IMR-90 (cell line): ENCODE results near the gene S100A2. TPM values are rescaled to one million over a fixed set of nuclear protein-coding genes. Genes with fewer than 3 reads are reported as not detected.

ENCODE experiments used
- ATAC-seq: fragments of 200-7000 bp; cut with Tn5 transposase; 2 replicates; pipeline ENCODE4 v1.9.1; 2020; ENCODE audit warnings: low read depth, mild to moderate bottlenecking, moderate library complexity
- BruUV-seq: library from RNA; stranded (reverse); fragments of 400-500 nt; replicated peaks from 2 replicates; lab custom pipeline; 2021; lab: Mats Ljungman, UMichigan
- CTCF ChIA-PET: fragments of 300-600 bp; formaldehyde crosslinking; extraction: SDS; loops from one replicate; lab custom pipeline; 2021; ENCODE audit warnings: antibody characterized with exemption; lab: Yijun Ruan, JAX
- POLR2A ChIA-PET: fragments of 300-600 bp; sonication (Branson Sonifier 250); formaldehyde crosslinking; loops from one replicate; lab custom pipeline; 2022; ENCODE audit warnings: antibody characterized with exemption; ENCODE audit not compliant: unreplicated experiment; lab: Charles Lee
- DNase-seq: peaks from one replicate; pipeline ENCODE4 v3.0.0; 2013
- H2AFZ ChIP-seq: replicated peaks from 2 replicates; pipeline ENCODE3; 2013; ENCODE audit warnings: low read length, mild to moderate bottlenecking; ENCODE audit not compliant: poor library complexity
- H2AK5ac ChIP-seq: 2 replicates; pipeline ENCODE4 v1.6.1; 2013; ENCODE audit warnings: low read depth, low read length, inconsistent platforms
- H2AK9ac ChIP-seq: replicated peaks from 2 replicates; pipeline ENCODE3; 2013; ENCODE audit warnings: mild to moderate bottlenecking, low read depth, low read length, moderate library complexity; ENCODE audit not compliant: poor library complexity
- H2BK120ac ChIP-seq: 2 replicates; pipeline ENCODE4 v1.6.1; 2013; ENCODE audit warnings: low read depth, low read length, inconsistent platforms
- H2BK15ac ChIP-seq: 3 replicates; pipeline ENCODE4 v1.6.1; 2013; ENCODE audit warnings: low read depth, low read length, inconsistent platforms
- H2BK20ac ChIP-seq: 2 replicates; pipeline ENCODE4 v1.6.1; 2013; ENCODE audit warnings: low read depth, mild to moderate bottlenecking, inconsistent platforms, low read length, moderate library complexity
- H2BK5ac ChIP-seq: 2 replicates; pipeline ENCODE4 v1.6.1; 2013; ENCODE audit warnings: mild to moderate bottlenecking, low read depth, low read length, inconsistent platforms; ENCODE audit not compliant: poor library complexity, severe bottlenecking
- H3K14ac ChIP-seq: replicated peaks from 2 replicates; pipeline ENCODE4 v1.6.1; 2013; ENCODE audit warnings: low read depth, low read length, inconsistent platforms
- H3K18ac ChIP-seq: 2 replicates; pipeline ENCODE4 v1.6.1; 2013; ENCODE audit warnings: low read depth, low read length, control low read depth
- H3K23ac ChIP-seq: 2 replicates; pipeline ENCODE4 v1.6.1; 2013; ENCODE audit warnings: low read depth, low read length, inconsistent platforms
- H3K27ac ChIP-seq: 2 replicates; pipeline ENCODE4 v1.5.1; 2013; ENCODE audit warnings: mild to moderate bottlenecking, control low read depth, low read length; ENCODE audit not compliant: insufficient read depth
- H3K27me3 ChIP-seq: 2 replicates; pipeline ENCODE4 v1.6.1; 2013; ENCODE audit warnings: low read length; ENCODE audit not compliant: control insufficient read depth, insufficient read depth
- H3K36me3 ChIP-seq: 2 replicates; pipeline ENCODE4 v1.6.1; 2013; ENCODE audit warnings: low read length, mixed read lengths; ENCODE audit not compliant: control insufficient read depth, insufficient read depth
- H3K4ac ChIP-seq: 2 replicates; pipeline ENCODE4 v1.6.1; 2013; ENCODE audit warnings: low read depth, low read length, inconsistent platforms
- H3K4me1 ChIP-seq: 2 replicates; pipeline ENCODE4 v1.6.1; 2013; ENCODE audit warnings: low read length, mixed read lengths; ENCODE audit not compliant: control insufficient read depth, insufficient read depth
- H3K4me2 ChIP-seq: 2 replicates; pipeline ENCODE4 v1.6.1; 2013; ENCODE audit warnings: low read depth, mild to moderate bottlenecking, control low read depth, low read length, moderate library complexity
- H3K4me3 ChIP-seq: 2 replicates; pipeline ENCODE4 v1.5.1; 2013; ENCODE audit warnings: low read depth, mild to moderate bottlenecking, control low read depth, low read length, moderate library complexity; ENCODE audit not compliant: insufficient read depth
- H3K56ac ChIP-seq: 2 replicates; pipeline ENCODE4 v1.6.1; 2013; ENCODE audit warnings: low read length, inconsistent platforms; ENCODE audit not compliant: insufficient read depth; ENCODE audit errors: extremely low read depth
- H3K79me1 ChIP-seq, 2 experiments: 2 replicates each; pipeline ENCODE4 v1.6.1; 2013; ENCODE audit warnings: low read length in 2 of 2, inconsistent platforms in 1 of 2, low read depth in 1 of 2
- H3K9ac ChIP-seq: 2 replicates; pipeline ENCODE4 v1.6.1; 2013; ENCODE audit warnings: low read depth, low read length, control low read depth
- H3K9me1 ChIP-seq: 2 replicates; pipeline ENCODE4 v1.6.1; 2013; ENCODE audit warnings: low read length, inconsistent platforms; ENCODE audit not compliant: insufficient read depth
- H3K9me3 ChIP-seq: 2 replicates; pipeline ENCODE4 v1.6.1; 2013; ENCODE audit warnings: low read length; ENCODE audit not compliant: control insufficient read depth, insufficient read depth
- H4K20me1 ChIP-seq: 2 replicates; pipeline ENCODE4 v1.6.1; 2013; ENCODE audit warnings: low read length, inconsistent platforms; ENCODE audit not compliant: insufficient read depth
- H4K5ac ChIP-seq: 2 replicates; pipeline ENCODE4 v1.6.1; 2013; ENCODE audit warnings: mild to moderate bottlenecking, low read depth, low read length, control low read depth
- H4K8ac ChIP-seq, 2 experiments: 2 replicates each; pipeline ENCODE4 v1.6.1; 2013; ENCODE audit warnings: low read depth in 2 of 2, low read length in 2 of 2, control low read depth in 1 of 2, inconsistent platforms in 1 of 2
- H4K91ac ChIP-seq: 2 replicates; pipeline ENCODE4 v1.6.1; 2013; ENCODE audit warnings: low read depth, low read length, inconsistent platforms; ENCODE audit not compliant: insufficient read depth
- BHLHE40 ChIP-seq: fragments of 150-350 bp; IDR thresholded peaks from 2 replicates; pipeline ENCODE4 v1.6.1; 2016; ENCODE audit warnings: mild to moderate bottlenecking, low read depth, low read length
- CEBPB ChIP-seq: IDR thresholded peaks from 2 replicates; pipeline ENCODE4 v1.6.1; 2012; ENCODE audit warnings: low read depth, low read length, improper control_type of control experiment
- CHD1 ChIP-seq: IDR thresholded peaks from 2 replicates; pipeline ENCODE4 v1.6.1; 2012; ENCODE audit warnings: low read depth, low read length, improper control_type of control experiment
- ELK1 ChIP-seq: fragments of 150-350 bp; IDR thresholded peaks from 2 replicates; pipeline ENCODE4 v1.6.1; 2016; ENCODE audit warnings: low read depth, mild to moderate bottlenecking, low read length, moderate library complexity, borderline replicate concordance
- MAFK ChIP-seq: IDR thresholded peaks from 2 replicates; pipeline ENCODE4 v1.6.1; 2012; ENCODE audit warnings: low read depth, low read length, improper control_type of control experiment
- NFE2L2 ChIP-seq: fragments of 150-350 bp; IDR thresholded peaks from 2 replicates; pipeline ENCODE4 v1.6.1; 2016; ENCODE audit warnings: low read depth, mild to moderate bottlenecking, low read length
- POLR2A ChIP-seq: IDR thresholded peaks from 2 replicates; pipeline ENCODE4 v1.6.1; 2012; ENCODE audit warnings: mild to moderate bottlenecking, low read depth, low read length
- RFX5 ChIP-seq: IDR thresholded peaks from 2 replicates; pipeline ENCODE4 v1.8.0; 2012; ENCODE audit warnings: low read depth, mild to moderate bottlenecking, low read length, moderate library complexity
- SMC3 ChIP-seq: fragments of 150-350 bp; IDR thresholded peaks from 2 replicates; pipeline ENCODE4 v1.6.1; 2016; ENCODE audit warnings: low read depth, mild to moderate bottlenecking, antibody characterized with exemption, low read length, moderate library complexity
- USF2 ChIP-seq: fragments of 150-350 bp; IDR thresholded peaks from 2 replicates; pipeline ENCODE4 v1.6.1; 2017; ENCODE audit warnings: mild to moderate bottlenecking, antibody characterized with exemption, low read length, low read depth
- WGBS, 2 experiments: methylation state at CpG; one replicate each; pipeline versions ENCODE4 v1.1.5 to v1.1.7; 2013; ENCODE audit warnings: missing lambda C conversion rate in 2 of 2; ENCODE audit not compliant: insufficient read length in 1 of 2; ENCODE audit errors: extremely low coverage in 2 of 2; 5-methylcytosine and 5-hydroxymethylcytosine counted together
- dilution Hi-C: fragments of 300-500 bp; cut with HindIII; formaldehyde crosslinking; loops from one replicate; pipeline ENCODE4 v1.14.3; 2018; ENCODE audit warnings: low sequenced_read_pairs; ENCODE audit not compliant: unreplicated experiment
- in situ Hi-C: fragments of 300-500 bp; cut with MboI; formaldehyde crosslinking; loops from 3 replicates; pipeline ENCODE4 v1.14.3; 2019; ENCODE audit warnings: low sequenced_read_pairs, inconsistent platforms, mixed read lengths
- intact Hi-C: fragments of 100-400 bp; cut with micrococcal nuclease; formaldehyde crosslinking; loops from 2 replicates; pipeline ENCODE4 v1.10.0; 2022
- polyA plus RNA-seq, 3 experiments: library from polyadenylated mRNA; depleted of rRNA; stranded (reverse); fragments of >200 nt; gene quantifications; 2 replicates each; pipeline ENCODE4 v1.2.3, GENCODE V29; 2012; ENCODE audit warnings: low replicate concordance in 1 of 3
- total RNA-seq: library from RNA; depleted of rRNA; stranded (reverse); fragments of >200 nt; gene quantifications from 2 replicates; pipeline ENCODE4 v1.2.3, GENCODE V29; 2012

The S100A2 gene
- total and polyA plus RNA-seq, 2 of the 4 experiments (the other 2 are of a cell fraction): 3.6 to 7.9 TPM

DNA sequence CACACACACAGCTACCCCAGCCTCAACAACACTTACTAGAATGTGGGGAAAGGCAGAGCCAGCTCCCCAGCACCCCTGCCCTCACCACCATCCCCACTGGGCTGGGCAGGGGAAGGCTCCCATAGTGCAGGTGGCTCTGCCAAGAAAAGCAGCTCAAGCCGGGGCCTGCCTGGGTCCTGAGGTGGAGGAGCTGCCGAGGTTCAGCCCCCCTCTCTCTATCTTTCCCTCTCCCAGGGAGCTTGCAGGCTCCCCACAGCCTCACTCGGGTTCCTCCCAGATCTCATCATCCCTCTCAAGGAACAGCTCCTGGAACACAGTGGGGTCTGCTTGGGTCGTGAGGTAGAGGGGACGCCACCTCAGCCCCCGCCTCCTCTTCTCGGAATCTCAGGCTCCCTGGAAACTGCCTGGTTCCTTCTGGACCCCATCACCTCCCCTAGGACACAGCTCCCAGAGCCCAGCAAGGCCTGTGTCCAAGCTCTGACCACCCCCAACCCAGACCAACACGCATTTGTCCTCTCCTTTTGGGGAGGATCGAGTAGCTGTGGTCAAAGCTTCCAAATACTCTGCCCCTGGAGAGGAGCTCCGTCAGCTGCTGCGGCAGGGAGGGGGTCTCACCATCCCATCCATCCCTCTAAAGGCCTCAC lies 46.6 kb upstream of the S100A2 start:
- peak overlapping the region; percentile 90 for H2BK5ac ChIP-seq
- H3K23ac ChIP-seq: peak overlapping the region; percentile 93
- peak overlapping the region; percentile 93 for H3K14ac ChIP-seq
- peak overlapping the region; percentile 88 for H4K5ac ChIP-seq
- H3K9me1 ChIP-seq: peaks cover 17% of the 10 kb centered on the region
- intact Hi-C loops: loop anchor here (2.0 kb wide), 1 partner anchor 39 kb away; no protein-coding TSS in a partner anchor
- peaks cover 9% of the 10 kb centered on the region for H3K36me3 ChIP-seq
- peak overlapping the region; percentile 95 for H3K27ac ChIP-seq
- peak overlapping the region; percentile 90 for H3K4ac ChIP-seq
- no peaks in the 10 kb centered on the region for H3K9me3 ChIP-seq
- H2BK20ac ChIP-seq: peak overlapping the region; percentile 45; the same call in 1 of the 2 replicates
- H2BK120ac ChIP-seq: peak overlapping the region; percentile 76
- H3K18ac ChIP-seq: peak overlapping the region; percentile 69
- H2AFZ ChIP-seq: peak overlapping the region; percentile 75
- in situ Hi-C loops: no loop called here
- no TSS peak for BruUV-seq
- H3K4me2 ChIP-seq: peak overlapping the region; percentile 94
- H2AK9ac ChIP-seq: peak overlapping the region; percentile 99
- H3K79me1 ChIP-seq: peaks cover 15 to 54% of the 10 kb centered on the region in 2 experiments
- ChIA-PET POLR2A (interaction anchor here (1.4 to 1.5 kb wide), 2 partner anchors 15 to 77 kb away, joined by 6 to 10 read pairs; partner anchors contain the start of gene S100A13), CTCF (interaction anchor here (0.7 to 3.3 kb wide), 4 partner anchors 10 to 79 kb away, joined by 3 to 18 read pairs (median 4); partner anchors contain the start of genes S100A1 and S100A13)
- ATAC-seq: peak; percentile 8
- peaks cover 42% of the 10 kb centered on the region for H3K4me1 ChIP-seq
- H3K27me3 ChIP-seq: no peaks in the 10 kb centered on the region
- H2AK5ac ChIP-seq: peak overlapping the region; percentile 92
- 35% methylated on average over 4 of the region's 11 CpGs; no CpG with 5 or more reads in 1 of the 2 experiments for WGBS, 2 experiments
- no peak for TF ChIP-seq MAFK
- TF ChIP-seq POLR2A: no peak
- no peak for TF ChIP-seq ELK1
- no peak for TF ChIP-seq NFE2L2
- TF ChIP-seq USF2: no peak
- TF ChIP-seq SMC3: no peak
- no peak for TF ChIP-seq BHLHE40
- no peak for TF ChIP-seq RFX5
- TF ChIP-seq CEBPB: no peak
- TF ChIP-seq CHD1: no peak
- H4K91ac ChIP-seq: peak overlapping the region; percentile 88
- peak overlapping the region; percentile 75; the same call in 1 of the 2 replicates for H3K56ac ChIP-seq
- peak overlapping the region; percentile 96 for H3K4me3 ChIP-seq
- dilution Hi-C loops: no loop called here
- no peak for DNase-seq
- H2BK15ac ChIP-seq: 0 out of 3 replicates have a peak overlapping the region, but pooled peaks have one; percentile 54
- peak overlapping the region; percentile 99 for H3K9ac ChIP-seq
- H4K20me1 ChIP-seq: peaks cover 11% of the 10 kb centered on the region; the same call in 1 of the 2 replicates
- H4K8ac ChIP-seq: peak overlapping the region; percentile 79 to 82
